ENCODE measurements around the gene DIAPH2. TPM values are rescaled to one million over a fixed set of nuclear protein-coding genes. Genes with fewer than 3 reads are reported as not detected.

DIAPH2 gene
- total and polyA plus RNA-seq, 5 donors = 3.6 to 12.3 (median 10.9) TPM

DNA sequence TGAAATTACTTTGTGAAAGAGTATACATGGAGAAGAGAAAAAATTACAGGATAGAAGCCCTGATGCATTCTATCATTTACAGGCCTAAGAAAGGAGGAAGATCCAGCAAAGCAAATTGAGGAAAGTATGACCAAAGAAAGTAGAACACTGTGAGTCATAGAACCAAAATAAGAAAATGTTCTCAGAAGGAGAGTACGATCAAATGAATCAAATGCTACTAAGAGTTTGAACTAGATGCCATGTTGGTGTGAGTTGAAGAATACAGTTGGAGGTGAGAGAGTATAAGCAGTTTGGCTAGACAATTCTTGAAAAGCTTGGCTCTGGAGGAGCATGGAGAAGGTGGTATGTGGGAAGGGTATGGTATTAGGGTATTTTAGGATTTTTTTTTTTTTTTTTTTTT, 360.8 kb downstream of the DIAPH2 start:
- no peaks in the 10 kb centered on the region for H3K27me3 ChIP-seq (ENCODE audit: control insufficient read depth, insufficient read depth)
- no peaks in the 10 kb centered on the region for H3K4me1 ChIP-seq (ENCODE audit: control insufficient read depth, insufficient read depth, low read length)
- no peak for ATAC-seq
- no peak overlapping the region for H3K4me3 ChIP-seq (ENCODE audit: low read length)
- 81% methylated on average over 1 of the region's 1 CpG for WGBS
- intact Hi-C loops (cut with DNase I) = no loop called here
- no peaks in the 10 kb centered on the region for H3K9me3 ChIP-seq (ENCODE audit: control insufficient read depth, low read length)
- DNase-seq = no peak
- no peak overlapping the region for H3K27ac ChIP-seq (ENCODE audit: low read length)

DNA sequence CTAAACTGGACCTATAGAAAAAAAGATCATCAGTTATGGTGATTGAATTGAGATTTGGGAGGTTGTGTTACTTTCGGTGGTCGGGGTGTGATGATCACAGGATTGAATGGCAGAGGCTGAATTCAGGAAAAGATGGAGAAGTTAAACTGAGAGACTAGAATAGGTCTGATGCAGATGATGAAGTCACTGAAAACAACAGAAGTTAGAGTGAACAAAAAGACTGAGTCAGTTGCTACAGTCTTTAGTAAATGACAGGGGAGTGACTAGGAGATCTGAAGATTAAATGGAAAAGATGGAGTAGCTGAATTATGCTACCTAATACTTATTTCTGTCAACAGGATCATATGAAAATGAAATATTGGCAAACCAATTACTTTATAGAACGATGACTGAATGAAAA, 362.2 kb downstream of the DIAPH2 start:
- intact Hi-C loops (cut with DNase I) = no loop called here
- DNase-seq = no peak
- no peaks in the 10 kb centered on the region for H3K4me1 ChIP-seq (ENCODE audit: control insufficient read depth, insufficient read depth, low read length)

DNA sequence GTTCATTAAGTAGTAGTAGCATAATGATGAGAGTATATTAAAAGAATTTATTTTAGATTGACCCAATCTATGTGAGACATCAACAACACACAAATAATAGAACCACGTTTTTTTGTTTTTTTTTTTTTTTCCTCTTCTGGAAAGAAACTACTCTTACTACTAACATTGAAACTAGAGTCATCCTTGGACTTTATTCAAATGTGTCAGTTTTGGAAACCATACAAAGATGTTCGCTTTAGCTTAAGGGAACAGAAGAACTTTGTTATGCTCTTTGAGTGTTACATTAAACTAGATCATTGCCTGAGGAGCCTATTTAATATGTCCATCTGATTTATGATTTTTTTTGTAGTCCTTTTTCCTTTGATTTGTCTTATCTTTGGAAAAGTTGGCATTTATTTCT, 365.8 kb downstream of the DIAPH2 start:
- Histone ChIP-seq H3K4me3 (ENCODE audit: low read length) (no peak overlapping the region), H3K27me3 (ENCODE audit: control insufficient read depth, insufficient read depth) (no peaks in the 10 kb centered on the region), H3K9me3 (ENCODE audit: control insufficient read depth, low read length) (no peaks in the 10 kb centered on the region), H3K4me1 (ENCODE audit: control insufficient read depth, insufficient read depth, low read length) (no peaks in the 10 kb centered on the region), H3K27ac (ENCODE audit: low read length) (no peak overlapping the region)
- ATAC-seq (no peak), DNase-seq (no peak)
- 39% methylated on average over 2 of the region's 2 CpGs for WGBS
- intact Hi-C loops (cut with DNase I) = no loop called here

More for the DNA sequence above, 362.2 kb downstream of the DIAPH2 start:
- no peak overlapping the region for H3K27ac ChIP-seq (ENCODE audit: low read length)
- H3K27me3 ChIP-seq (ENCODE audit: control insufficient read depth, insufficient read depth) = no peaks in the 10 kb centered on the region
- ATAC-seq = no peak
- no peaks in the 10 kb centered on the region for H3K9me3 ChIP-seq (ENCODE audit: control insufficient read depth, low read length)
- 98% methylated on average over 3 of the region's 3 CpGs for WGBS
- no peak overlapping the region for H3K4me3 ChIP-seq (ENCODE audit: low read length)

DNA sequence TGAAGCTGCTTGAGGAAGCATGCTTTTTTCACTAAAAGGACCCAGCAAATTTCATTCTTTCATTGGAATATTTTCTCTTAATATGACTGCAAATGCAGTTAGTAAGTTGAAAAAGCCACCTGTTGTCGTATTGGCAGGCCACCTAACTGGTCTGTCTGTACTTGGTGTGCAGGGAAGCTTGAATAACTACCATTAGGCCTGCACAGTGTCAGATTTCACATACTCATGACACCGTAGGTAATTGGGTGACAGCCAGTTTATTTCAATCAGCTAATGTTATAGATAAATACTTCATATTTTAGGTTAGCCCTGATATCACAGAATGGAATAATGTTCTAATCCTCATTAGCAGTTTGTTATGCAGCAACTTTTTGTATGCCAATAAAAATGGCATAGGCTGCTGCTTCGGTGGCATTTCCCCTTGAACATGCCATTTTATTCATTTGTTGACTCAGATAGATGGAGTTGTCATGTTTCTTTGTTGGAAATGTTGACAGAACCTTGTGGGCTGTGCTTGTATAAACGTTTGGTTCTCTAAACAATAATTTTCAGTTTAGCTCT, 372.8 kb downstream of the DIAPH2 start:
- Histone ChIP-seq H3K27me3 (ENCODE audit: control insufficient read depth, insufficient read depth) (no peaks in the 10 kb centered on the region), H3K27ac (ENCODE audit: low read length) (no peak overlapping the region), H3K4me1 (ENCODE audit: control insufficient read depth, insufficient read depth, low read length) (no peaks in the 10 kb centered on the region), H3K4me3 (ENCODE audit: low read length) (no peak overlapping the region), H3K9me3 (ENCODE audit: control insufficient read depth, low read length) (no peaks in the 10 kb centered on the region)
- intact Hi-C loops (cut with DNase I) = no loop called here
- no peak for ATAC-seq
- no peak for DNase-seq
- 75% methylated on average over 4 of the region's 4 CpGs for WGBS

DNA sequence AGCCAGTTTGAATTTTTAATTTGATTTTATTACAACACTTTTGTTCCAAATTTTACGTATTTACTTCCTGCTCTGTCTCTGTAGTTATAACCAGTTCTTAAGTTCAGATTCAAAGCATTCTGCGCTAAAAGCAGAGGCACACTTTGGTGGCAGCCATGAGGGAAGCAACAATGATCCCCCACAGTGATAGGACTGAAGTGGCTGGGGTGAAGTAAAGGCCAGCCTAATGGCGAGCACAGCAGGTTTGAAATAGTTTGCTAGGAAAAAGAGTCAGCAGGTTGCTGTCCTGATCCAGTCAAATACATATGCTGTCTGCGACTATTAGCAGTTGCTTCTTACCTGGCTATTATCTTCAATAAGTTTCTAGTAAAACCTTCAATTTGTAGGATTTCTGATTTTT, 375.4 kb downstream of the DIAPH2 start:
- no peak overlapping the region for H3K27ac ChIP-seq (ENCODE audit: low read length)
- H3K9me3 ChIP-seq (ENCODE audit: control insufficient read depth, low read length) = no peaks in the 10 kb centered on the region
- no peak for DNase-seq
- no peak for ATAC-seq
- intact Hi-C loops (cut with DNase I) = no loop called here
- 84% methylated on average over 4 of the region's 4 CpGs for WGBS
- H3K27me3 ChIP-seq (ENCODE audit: control insufficient read depth, insufficient read depth) = no peaks in the 10 kb centered on the region
- no peaks in the 10 kb centered on the region for H3K4me1 ChIP-seq (ENCODE audit: control insufficient read depth, insufficient read depth, low read length)
- no peak overlapping the region for H3K4me3 ChIP-seq (ENCODE audit: low read length)

DNA sequence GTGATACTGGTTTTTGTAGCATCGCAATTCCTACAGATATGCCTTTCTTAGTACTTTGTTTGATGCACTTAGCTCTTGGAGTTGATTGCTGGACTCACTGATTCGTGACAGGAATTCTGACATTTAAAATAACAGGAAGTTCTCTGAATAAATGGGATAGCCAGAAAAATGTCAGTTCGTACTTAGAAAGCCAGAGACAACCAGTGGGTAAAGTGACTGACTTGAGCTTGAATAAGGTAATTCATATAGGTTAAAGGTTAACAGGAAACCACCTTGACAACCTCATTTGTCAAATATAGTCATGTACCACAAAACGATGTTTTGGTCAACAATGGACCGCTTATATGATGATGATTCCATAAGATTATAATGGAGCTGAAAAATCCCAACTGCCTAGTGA, 380.4 kb downstream of the DIAPH2 start:
- Histone ChIP-seq H3K4me1 (ENCODE audit: control insufficient read depth, insufficient read depth, low read length) (no peaks in the 10 kb centered on the region), H3K4me3 (ENCODE audit: low read length) (no peak overlapping the region), H3K27ac (ENCODE audit: low read length) (no peak overlapping the region), H3K27me3 (ENCODE audit: control insufficient read depth, insufficient read depth) (no peaks in the 10 kb centered on the region), H3K9me3 (ENCODE audit: control insufficient read depth, low read length) (no peaks in the 10 kb centered on the region)
- DNase-seq (no peak), ATAC-seq (no peak)
- WGBS = 74% methylated on average over 5 of the region's 5 CpGs
- intact Hi-C loops (cut with DNase I) = no loop called here

DNA sequence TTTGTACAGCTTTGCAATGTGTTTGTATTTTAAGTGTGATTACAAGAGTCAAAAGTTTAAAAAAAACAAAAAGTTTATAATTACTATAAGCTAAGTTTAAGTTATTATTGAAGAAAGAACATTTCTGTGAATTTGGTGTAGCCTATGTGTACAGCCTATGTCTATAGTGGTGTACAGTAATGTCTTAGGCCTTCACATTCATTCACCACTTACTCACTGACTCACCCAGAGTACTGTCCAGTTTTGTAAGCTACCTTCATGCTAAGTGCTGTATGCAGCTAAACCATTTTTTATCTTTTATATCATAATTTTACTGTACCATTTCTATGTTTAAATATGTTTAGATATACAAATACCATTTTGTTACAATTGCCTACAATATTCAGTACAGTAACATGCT, 381.3 kb downstream of the DIAPH2 start:
- no peak for ATAC-seq
- intact Hi-C loops (cut with DNase I) = no loop called here
- H3K9me3 ChIP-seq (ENCODE audit: control insufficient read depth, low read length) = no peaks in the 10 kb centered on the region
- no peak overlapping the region for H3K27ac ChIP-seq (ENCODE audit: low read length)
- no peaks in the 10 kb centered on the region for H3K4me1 ChIP-seq (ENCODE audit: control insufficient read depth, insufficient read depth, low read length)
- DNase-seq = no peak
- H3K27me3 ChIP-seq (ENCODE audit: control insufficient read depth, insufficient read depth) = no peaks in the 10 kb centered on the region
- H3K4me3 ChIP-seq (ENCODE audit: low read length) = no peak overlapping the region

DNA sequence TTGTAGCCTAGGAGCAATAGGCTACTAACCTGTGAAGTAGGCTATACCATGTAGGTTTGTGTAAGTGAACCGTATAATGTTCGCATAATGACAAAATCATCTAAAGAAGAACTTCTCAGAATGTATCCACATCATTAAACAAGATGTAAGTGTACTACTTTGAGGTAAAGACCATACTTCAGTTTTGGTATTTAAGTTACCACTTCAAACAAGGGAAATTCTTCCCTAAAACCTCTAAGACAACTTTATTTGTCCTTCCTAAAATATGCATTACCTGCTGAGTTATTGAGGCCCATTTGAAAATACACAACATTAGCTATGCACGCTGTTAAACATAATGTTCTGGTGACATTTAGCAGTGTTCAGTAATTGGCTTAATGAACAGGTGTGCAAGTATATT, 381.7 kb downstream of the DIAPH2 start:
- Histone ChIP-seq H3K4me1 (ENCODE audit: control insufficient read depth, insufficient read depth, low read length) (no peaks in the 10 kb centered on the region), H3K27ac (ENCODE audit: low read length) (no peak overlapping the region), H3K9me3 (ENCODE audit: control insufficient read depth, low read length) (no peaks in the 10 kb centered on the region), H3K27me3 (ENCODE audit: control insufficient read depth, insufficient read depth) (no peaks in the 10 kb centered on the region), H3K4me3 (ENCODE audit: low read length) (no peak overlapping the region)
- ATAC-seq = no peak
- intact Hi-C loops (cut with DNase I) = no loop called here
- DNase-seq = no peak
- 65% methylated on average over 3 of the region's 3 CpGs for WGBS

DNA sequence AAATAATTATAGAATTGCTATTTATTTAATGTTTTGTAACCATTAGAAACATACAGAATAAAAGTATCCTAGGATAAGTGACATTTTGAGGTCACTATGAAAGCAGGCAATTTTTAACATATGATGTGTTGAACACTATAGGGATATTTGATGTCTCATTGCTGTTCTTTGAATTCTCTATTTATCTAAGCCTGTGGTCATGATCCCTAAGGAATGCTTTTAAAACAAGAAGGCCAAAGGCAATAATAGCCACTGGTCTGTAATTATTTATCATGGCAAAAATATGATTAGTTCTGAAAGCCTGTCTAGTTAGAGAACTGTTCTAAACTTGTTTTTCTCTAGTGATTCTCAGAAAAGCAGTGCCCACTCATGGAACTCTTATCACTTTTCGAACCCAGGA, 385.7 kb downstream of the DIAPH2 start:
- ATAC-seq (no peak), DNase-seq (no peak)
- Histone ChIP-seq H3K9me3 (ENCODE audit: control insufficient read depth, low read length) (no peaks in the 10 kb centered on the region), H3K27me3 (ENCODE audit: control insufficient read depth, insufficient read depth) (no peaks in the 10 kb centered on the region), H3K4me1 (ENCODE audit: control insufficient read depth, insufficient read depth, low read length) (no peaks in the 10 kb centered on the region), H3K27ac (ENCODE audit: low read length) (no peak overlapping the region), H3K4me3 (ENCODE audit: low read length) (no peak overlapping the region)
- 60% methylated on average over 1 of the region's 1 CpG for WGBS
- intact Hi-C loops (cut with DNase I) = no loop called here

DNA sequence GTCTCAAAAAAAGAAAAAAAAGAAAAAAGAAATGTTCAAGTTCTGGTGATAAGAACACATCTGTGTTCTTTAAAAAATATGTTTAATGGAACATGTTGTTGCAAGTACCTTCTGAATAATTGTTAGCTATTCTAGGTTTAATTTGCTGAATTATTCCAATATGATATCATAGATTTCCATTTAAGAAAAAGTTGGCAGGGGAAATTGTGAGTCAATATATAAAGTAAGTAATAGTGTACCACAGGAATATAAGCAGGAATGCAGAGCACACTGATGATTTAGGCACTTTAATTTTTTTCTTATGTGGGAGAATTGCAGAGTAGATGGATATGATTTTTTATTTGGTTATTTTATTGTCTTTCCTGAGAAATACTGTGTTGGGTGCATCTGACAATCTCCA, 389.8 kb downstream of the DIAPH2 start:
- no peak for ATAC-seq
- H3K9me3 ChIP-seq (ENCODE audit: control insufficient read depth, low read length) = no peaks in the 10 kb centered on the region
- H3K4me3 ChIP-seq (ENCODE audit: low read length) = no peak overlapping the region
- no peak overlapping the region for H3K27ac ChIP-seq (ENCODE audit: low read length)
- no peaks in the 10 kb centered on the region for H3K4me1 ChIP-seq (ENCODE audit: control insufficient read depth, insufficient read depth, low read length)
- DNase-seq = no peak
- intact Hi-C loops (cut with DNase I) = no loop called here
- H3K27me3 ChIP-seq (ENCODE audit: control insufficient read depth, insufficient read depth) = no peaks in the 10 kb centered on the region

DNA sequence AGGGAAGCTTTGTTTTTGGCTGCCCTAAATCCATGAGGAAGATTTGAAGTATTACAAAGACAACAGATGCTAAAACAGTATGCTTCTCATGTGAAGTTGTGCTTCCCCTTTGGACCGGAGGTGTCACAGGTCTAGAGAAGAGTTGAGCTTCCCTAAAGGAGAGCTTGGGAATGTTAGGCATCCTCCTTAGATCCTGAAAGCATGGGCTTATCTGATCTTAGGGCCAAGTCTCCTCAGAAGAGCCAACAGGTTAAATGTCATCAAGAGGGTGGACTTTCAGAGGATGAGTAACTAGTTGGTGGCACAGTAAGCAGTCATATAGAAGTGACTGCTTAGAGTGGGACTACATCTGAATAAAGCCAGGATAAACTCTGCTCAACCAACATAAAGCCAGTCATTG, 404.5 kb downstream of the DIAPH2 start:
- WGBS = 100% methylated on average over 1 of the region's 1 CpG
- Histone ChIP-seq H3K27me3 (ENCODE audit: control insufficient read depth, insufficient read depth) (no peaks in the 10 kb centered on the region), H3K4me1 (ENCODE audit: control insufficient read depth, insufficient read depth, low read length) (no peaks in the 10 kb centered on the region), H3K4me3 (ENCODE audit: low read length) (no peak overlapping the region), H3K9me3 (ENCODE audit: control insufficient read depth, low read length) (no peaks in the 10 kb centered on the region), H3K27ac (ENCODE audit: low read length) (no peak overlapping the region)
- intact Hi-C loops (cut with DNase I) = no loop called here
- DNase-seq (no peak), ATAC-seq (no peak)

DNA sequence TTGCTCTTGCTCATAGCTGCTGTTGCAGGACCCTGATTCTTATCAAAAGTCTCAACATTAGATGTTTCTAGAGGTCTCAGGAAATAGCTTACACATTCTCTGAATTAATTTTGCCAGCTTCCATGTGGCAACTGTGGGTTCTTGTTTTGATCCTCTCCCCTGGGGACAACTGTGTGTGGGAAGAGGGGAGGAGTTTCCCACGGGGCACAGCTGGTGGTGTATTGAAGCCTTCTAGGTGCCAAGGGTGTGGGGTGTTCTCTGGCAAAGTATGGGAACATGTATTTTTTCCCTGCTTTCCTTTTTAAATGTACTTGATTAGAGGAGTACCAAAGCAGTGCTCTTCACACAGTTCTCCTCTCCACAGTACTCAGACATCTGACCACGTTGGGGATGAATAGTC, 411.7 kb downstream of the DIAPH2 start:
- no peak for ATAC-seq
- H3K27me3 ChIP-seq (ENCODE audit: control insufficient read depth, insufficient read depth) = no peaks in the 10 kb centered on the region

More for the DNA sequence above, 411.7 kb downstream of the DIAPH2 start:
- Histone ChIP-seq H3K9me3 (ENCODE audit: control insufficient read depth, low read length) (no peaks in the 10 kb centered on the region), H3K27ac (ENCODE audit: low read length) (no peak overlapping the region), H3K4me1 (ENCODE audit: control insufficient read depth, insufficient read depth, low read length) (no peaks in the 10 kb centered on the region), H3K4me3 (ENCODE audit: low read length) (no peak overlapping the region)
- 37% methylated on average over 2 of the region's 2 CpGs for whole genome bisulfite sequencing
- DNase-seq = no peak
- intact Hi-C loops (cut with DNase I) = no loop called here
